Measurements from ENCODE around the gene PKN3. TPM values are rescaled to one million over a fixed set of nuclear protein-coding genes. Genes with fewer than 3 reads are reported as not detected.

PKN3 gene
- total and polyA plus RNA-seq, 2 of the 13 experiments (the other 11 are each of a cell fraction or from before 2014, with no cell fraction given): 10.5 to 13.2 TPM

- TF ChIP-seq SAP130 (CRISPR knock-in tag; IDR thresholded peaks at IDR 0.05; ENCODE audit: low read depth) (peak; percentile 29; the same call in 1 of the 2 replicates), ZFP41 (CRISPR knock-in tag; IDR thresholded peaks at IDR 0.05; ENCODE audit: borderline replicate concordance) (no peak), ZFP36L1 (CRISPR knock-in tag; IDR thresholded peaks at IDR 0.05) (no peak), XRCC5 (optimal IDR thresholded peaks at IDR 0.05; ENCODE audit: low read length) (peak; percentile 8), ZNF724P (CRISPR knock-in tag; IDR thresholded peaks at IDR 0.05; ENCODE audit: borderline replicate concordance) (no peak), ZNF276 (CRISPR knock-in tag; IDR thresholded peaks at IDR 0.05; ENCODE audit: low read depth) (no peak), SIX1 (CRISPR knock-in tag; IDR thresholded peaks at IDR 0.05; ENCODE audit: borderline replicate concordance) (no peak), HOXA3 (CRISPR knock-in tag; IDR thresholded peaks at IDR 0.05) (peak; percentile 57), MAF1 (CRISPR knock-in tag; IDR thresholded peaks at IDR 0.05; ENCODE audit: borderline replicate concordance) (no peak), ZNF577 (CRISPR knock-in tag; IDR thresholded peaks at IDR 0.05; ENCODE audit: borderline replicate concordance, low read depth) (no peak), HOXD1 (CRISPR knock-in tag; IDR thresholded peaks at IDR 0.05) (no peak), RFXAP (CRISPR knock-in tag; IDR thresholded peaks at IDR 0.05; ENCODE audit: borderline replicate concordance) (no peak), CERS6 (CRISPR knock-in tag; IDR thresholded peaks at IDR 0.05) (no peak), ZNF326 (CRISPR knock-in tag; IDR thresholded peaks at IDR 0.05; ENCODE audit: borderline replicate concordance) (no peak), ZBTB44 (CRISPR knock-in tag; IDR thresholded peaks at IDR 0.05) (no peak), ZNF33A (CRISPR knock-in tag; IDR thresholded peaks at IDR 0.05; ENCODE audit: borderline replicate concordance) (no peak), ATF1 (CRISPR knock-in tag; IDR thresholded peaks at IDR 0.05) (no peak), ZBTB49 (CRISPR knock-in tag; IDR thresholded peaks at IDR 0.05; ENCODE audit: borderline replicate concordance) (no peak), TGIF2 (CRISPR knock-in tag; IDR thresholded peaks at IDR 0.05) (no peak), ARID4A (CRISPR knock-in tag; IDR thresholded peaks at IDR 0.05; ENCODE audit: borderline replicate concordance) (no peak)
Measured at GRCh38 chr9:128764361-128764760, 62.1 kb downstream of the PKN3 start (continued).
